WERI-Rb-1 (cell line): ENCODE data around the gene MRGPRG.

Source experiments
- DNase-seq: peaks from one replicate; pipeline ENCODE4 v3.0.0-alpha.2; 2020
- H3K27ac ChIP-seq: fragments of 250-450 bp; sonication (Bioruptor Pico); 2 replicates; pipeline ENCODE4 v1.5.1; 2020; ENCODE audit warnings: mild to moderate bottlenecking, moderate library complexity
- H3K27me3 ChIP-seq: fragments of 250-450 bp; sonication (Bioruptor Pico); 2 replicates; pipeline ENCODE4 v1.5.1; 2021; ENCODE audit warnings: mild to moderate bottlenecking, low read depth, moderate library complexity; ENCODE audit not compliant: insufficient read depth, severe bottlenecking
- H3K36me3 ChIP-seq: fragments of 250-450 bp; sonication (Bioruptor Pico); 2 replicates; pipeline ENCODE4 v1.5.1; 2020; ENCODE audit warnings: mild to moderate bottlenecking, moderate library complexity
- H3K4me3 ChIP-seq: 2 replicates; pipeline ENCODE4 v1.5.1; 2011; ENCODE audit warnings: low read depth, mild to moderate bottlenecking, control low read depth, low read length
- H3K9me3 ChIP-seq: fragments of 250-450 bp; sonication (Bioruptor Pico); 2 replicates; pipeline ENCODE4 v1.5.1; 2021; ENCODE audit warnings: mild to moderate bottlenecking, moderate library complexity; ENCODE audit not compliant: severe bottlenecking
- CTCF ChIP-seq: IDR thresholded peaks from 2 replicates; pipeline ENCODE4 v1.5.1; 2011; ENCODE audit warnings: low read depth, mild to moderate bottlenecking, control low read depth, inconsistent platforms, low read length

The MRGPRG gene

GRCh38 chr11:3175194-3175593, 43.4 kb downstream of the MRGPRG start:
- H3K27me3 ChIP-seq: no peaks in the 10 kb centered on the region
- H3K27ac ChIP-seq: no peak overlapping the region
- no peak for TF ChIP-seq CTCF
- DNase-seq: no peak
- no peaks in the 10 kb centered on the region for H3K36me3 ChIP-seq
- H3K4me3 ChIP-seq: no peak overlapping the region
- H3K9me3 ChIP-seq: peaks cover 11% of the 10 kb centered on the region

- no peak for DNase-seq
- Histone ChIP-seq H3K27me3 (no peaks in the 10 kb centered on the region), H3K9me3 (peaks cover 11% of the 10 kb centered on the region), H3K4me3 (no peak overlapping the region), H3K36me3 (no peaks in the 10 kb centered on the region), H3K27ac (no peak overlapping the region)
- TF ChIP-seq CTCF: no peak
These were observed 44.2 kb downstream of the MRGPRG start for GRCh38 chr11:3174387-3174786.

DNA sequence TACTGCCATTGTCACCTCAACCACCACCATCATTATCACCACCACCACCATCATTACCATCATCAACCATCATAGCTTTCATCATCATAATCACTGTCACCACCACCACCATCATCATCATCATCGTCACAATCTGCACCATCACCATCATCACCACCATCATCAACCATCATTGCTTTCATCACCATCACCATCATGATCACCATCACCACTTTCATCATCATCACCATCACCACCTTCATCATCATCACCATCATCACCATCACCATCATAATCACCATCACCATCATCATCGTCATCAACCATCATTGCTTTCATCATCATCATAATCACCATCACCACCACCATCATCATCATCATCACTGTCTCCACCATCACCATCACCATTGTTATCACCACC, 44.8 kb downstream of the MRGPRG start:
- no peak overlapping the region for H3K27ac ChIP-seq
- no peaks in the 10 kb centered on the region for H3K36me3 ChIP-seq
- H3K27me3 ChIP-seq: no peaks in the 10 kb centered on the region
- no peak for TF ChIP-seq CTCF
- no peak overlapping the region for H3K4me3 ChIP-seq
- no peak for DNase-seq
- H3K9me3 ChIP-seq: peaks cover 11% of the 10 kb centered on the region

GRCh38 chr11:3171931-3172560, 46.6 kb downstream of the MRGPRG start:
- Histone ChIP-seq H3K27ac (no peak overlapping the region), H3K4me3 (no peak overlapping the region), H3K27me3 (no peaks in the 10 kb centered on the region), H3K9me3 (peaks cover 11% of the 10 kb centered on the region), H3K36me3 (no peaks in the 10 kb centered on the region)
- no peak for DNase-seq
- no peak for TF ChIP-seq CTCF

- Histone ChIP-seq H3K4me3 (no peak overlapping the region), H3K27me3 (no peaks in the 10 kb centered on the region), H3K36me3 (no peaks in the 10 kb centered on the region), H3K27ac (no peak overlapping the region), H3K9me3 (peaks cover 4% of the 10 kb centered on the region)
- TF ChIP-seq CTCF: no peak
- no peak for DNase-seq
These were observed 47.6 kb downstream of the MRGPRG start for GRCh38 chr11:3170756-3171650.
